HL-60 (cell line): ENCODE data around the gene KCNN4.

Source experiments
- DNase-seq, 2 experiments: peaks; one replicate each; pipeline ENCODE4 v3.0.0-alpha.2; 2010 to 2020; ENCODE audit warnings: low read depth in 1 of 2, low spot score in 1 of 2
- H3K27ac ChIP-seq: fragments of 250-450 bp; sonication (Bioruptor Pico); replicated peaks from 2 replicates; pipeline ENCODE4 v1.5.1; 2020; ENCODE audit warnings: mild to moderate bottlenecking, moderate library complexity
- H3K27me3 ChIP-seq: fragments of 250-450 bp; sonication (Bioruptor Pico); 2 replicates; pipeline ENCODE4 v1.5.1; 2021; ENCODE audit warnings: mild to moderate bottlenecking, moderate library complexity; ENCODE audit not compliant: insufficient read depth, poor library complexity, severe bottlenecking
- H3K4me3 ChIP-seq: replicated peaks from 2 replicates; pipeline ENCODE4 v1.5.1; 2011; ENCODE audit warnings: mild to moderate bottlenecking, control low read depth, low read length; ENCODE audit not compliant: insufficient read depth
- GABPA ChIP-seq: IDR thresholded peaks from 2 replicates; pipeline ENCODE4 v1.6.1; 2012; ENCODE audit warnings: low read depth
- POLR2AphosphoS5 ChIP-seq: IDR thresholded peaks from 2 replicates; pipeline ENCODE4 v1.6.1; 2012; ENCODE audit warnings: low read depth
- REST ChIP-seq: IDR thresholded peaks from 2 replicates; pipeline ENCODE4 v1.6.1; 2012; ENCODE audit warnings: low read depth; ENCODE audit not compliant: insufficient replicate concordance
- SPI1 ChIP-seq: IDR thresholded peaks from 2 replicates; pipeline ENCODE4 v1.6.1; 2012; ENCODE audit warnings: low read depth, mild to moderate bottlenecking, borderline replicate concordance
- TF ChIP-seq, protein P1 (sequence below): IDR thresholded peaks from one replicate; pipeline ENCODE4 v1.5.1; 2011; ENCODE audit warnings: low read length, control low read depth, inconsistent platforms; ENCODE audit not compliant: insufficient read depth

The KCNN4 gene

GRCh38 chr19:43804432-43804831 lies 23.7 kb upstream of the KCNN4 start:
- Histone ChIP-seq H3K27ac (no peak overlapping the region), H3K27me3 (no peaks in the 10 kb centered on the region), H3K4me3 (no peak overlapping the region)
- TF ChIP-seq, protein P1, sequence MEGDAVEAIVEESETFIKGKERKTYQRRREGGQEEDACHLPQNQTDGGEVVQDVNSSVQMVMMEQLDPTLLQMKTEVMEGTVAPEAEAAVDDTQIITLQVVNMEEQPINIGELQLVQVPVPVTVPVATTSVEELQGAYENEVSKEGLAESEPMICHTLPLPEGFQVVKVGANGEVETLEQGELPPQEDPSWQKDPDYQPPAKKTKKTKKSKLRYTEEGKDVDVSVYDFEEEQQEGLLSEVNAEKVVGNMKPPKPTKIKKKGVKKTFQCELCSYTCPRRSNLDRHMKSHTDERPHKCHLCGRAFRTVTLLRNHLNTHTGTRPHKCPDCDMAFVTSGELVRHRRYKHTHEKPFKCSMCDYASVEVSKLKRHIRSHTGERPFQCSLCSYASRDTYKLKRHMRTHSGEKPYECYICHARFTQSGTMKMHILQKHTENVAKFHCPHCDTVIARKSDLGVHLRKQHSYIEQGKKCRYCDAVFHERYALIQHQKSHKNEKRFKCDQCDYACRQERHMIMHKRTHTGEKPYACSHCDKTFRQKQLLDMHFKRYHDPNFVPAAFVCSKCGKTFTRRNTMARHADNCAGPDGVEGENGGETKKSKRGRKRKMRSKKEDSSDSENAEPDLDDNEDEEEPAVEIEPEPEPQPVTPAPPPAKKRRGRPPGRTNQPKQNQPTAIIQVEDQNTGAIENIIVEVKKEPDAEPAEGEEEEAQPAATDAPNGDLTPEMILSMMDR: no peak
- TF ChIP-seq REST: no peak
- DNase-seq: no peak

DNA sequence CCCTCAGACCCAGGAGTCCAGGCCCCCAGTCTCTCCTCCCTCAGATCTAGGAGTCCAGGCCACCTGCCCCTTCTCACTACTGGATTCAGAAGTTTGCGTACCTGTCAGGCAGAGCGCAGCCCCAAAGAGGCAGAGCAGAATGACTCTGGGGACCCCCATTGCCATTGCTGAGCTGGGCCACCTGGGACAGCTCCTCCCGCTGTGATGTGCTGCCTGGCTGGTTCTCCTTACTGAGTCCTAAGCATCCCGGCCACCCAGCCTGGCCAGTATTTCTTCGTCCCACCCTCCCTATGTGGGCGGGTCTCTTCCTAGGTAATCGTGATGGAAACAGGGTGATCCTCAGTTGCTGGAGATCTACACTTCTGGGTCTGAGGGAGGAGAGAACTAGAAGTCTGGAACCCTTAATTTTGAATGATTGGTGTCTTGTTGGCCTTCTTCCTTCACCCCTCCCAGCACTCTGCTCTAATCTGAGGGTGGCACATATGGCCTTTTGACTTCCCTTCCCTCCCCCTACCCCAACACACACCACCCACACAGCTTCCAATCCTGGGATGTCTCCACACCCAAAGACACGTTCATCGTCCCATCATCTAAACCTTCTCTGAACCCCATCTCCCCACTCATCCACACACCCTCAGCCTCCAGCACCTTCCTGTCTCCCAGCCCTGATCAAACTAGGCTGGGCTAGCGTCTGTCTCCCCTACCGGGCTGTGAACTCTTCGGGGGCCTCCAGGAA lies 21.6 kb upstream of the KCNN4 start, which contains the start of gene LYPD5:
Gene LYPD5 (minus strand): TSS at position 232 of the 736 bp plus-strand sequence. CDS start 67 bp downstream, at position 165.
- Histone ChIP-seq H3K4me3 (no peak within 1 kb of the TSS), H3K27ac (no peak within 1 kb of the TSS), H3K27me3 (peaks cover 3% of the 10 kb centered on the region)
- no peak for DNase-seq
- TF ChIP-seq POLR2AphosphoS5 (no peak), REST (no peak), SPI1 (no peak), GABPA (no peak)
- TF ChIP-seq, protein P1: no peak

DNA sequence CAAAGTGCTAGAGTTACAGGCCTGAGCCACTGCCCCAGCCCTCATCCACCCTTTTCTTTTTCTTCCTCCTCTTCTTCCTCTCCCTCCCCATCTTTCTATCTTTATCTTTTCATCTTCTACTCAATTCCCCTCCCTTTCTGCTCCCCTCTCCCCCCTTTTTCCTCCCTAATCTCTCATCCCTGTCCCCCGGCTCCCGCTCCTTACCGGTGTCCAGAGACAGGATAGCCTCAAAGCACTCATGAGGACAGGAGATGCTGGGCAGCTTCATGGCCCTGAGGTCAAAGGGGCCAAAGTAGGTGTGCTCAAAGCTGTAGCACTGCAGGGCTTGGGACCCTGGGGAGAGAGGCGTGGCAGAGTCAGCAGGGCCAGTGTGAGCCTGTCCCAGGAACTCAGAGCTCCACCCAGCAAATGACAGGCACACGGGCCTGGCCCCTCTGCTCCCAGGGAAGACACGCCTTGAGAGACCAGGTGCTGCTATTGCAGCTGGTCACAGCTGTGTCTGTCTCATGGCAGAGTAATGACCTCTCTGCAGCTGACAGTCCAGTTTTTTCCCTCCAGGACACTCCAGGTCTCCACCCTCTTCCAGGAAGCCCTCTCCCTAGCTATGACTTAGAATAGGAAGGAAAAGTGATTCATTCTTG lies 18.8 kb upstream of the KCNN4 start:
- DNase-seq: no peak
- Histone ChIP-seq H3K27ac (no peak overlapping the region), H3K27me3 (peaks cover 3% of the 10 kb centered on the region), H3K4me3 (no peak overlapping the region)
- TF ChIP-seq REST (no peak), POLR2AphosphoS5 (no peak), SPI1 (no peak), GABPA (no peak)
- TF ChIP-seq, protein P1: no peak
